Right lobe of liver (tissue), 4 donors: ENCODE results near the gene MFAP4.

Source experiments
- POLR2A ChIP-seq: fragments of 450-650 bp; IDR thresholded peaks from one replicate; pipeline ENCODE4 v1.6.1; 2017; ENCODE audit warnings: antibody characterized with exemption, mild to moderate bottlenecking
- TF ChIP-seq, protein P1 (sequence below), 4 donors: fragments of 200-600 bp in 3 of 4; fragments of 450-650 bp in 1 of 4; IDR thresholded peaks; one replicate each; pipeline versions ENCODE4 v1.5.1 to v1.8.0; 2016 to 2022; ENCODE audit warnings: antibody characterized with exemption in 4 of 4, mild to moderate bottlenecking in 2 of 4
- donor health status: DM: no; HTN: no; CAD: no.
- donor health status: DM: no; HTN: no; CAD: no.
- donor health status: DM: no; HTN: yes; CAD: no.

DNA sequence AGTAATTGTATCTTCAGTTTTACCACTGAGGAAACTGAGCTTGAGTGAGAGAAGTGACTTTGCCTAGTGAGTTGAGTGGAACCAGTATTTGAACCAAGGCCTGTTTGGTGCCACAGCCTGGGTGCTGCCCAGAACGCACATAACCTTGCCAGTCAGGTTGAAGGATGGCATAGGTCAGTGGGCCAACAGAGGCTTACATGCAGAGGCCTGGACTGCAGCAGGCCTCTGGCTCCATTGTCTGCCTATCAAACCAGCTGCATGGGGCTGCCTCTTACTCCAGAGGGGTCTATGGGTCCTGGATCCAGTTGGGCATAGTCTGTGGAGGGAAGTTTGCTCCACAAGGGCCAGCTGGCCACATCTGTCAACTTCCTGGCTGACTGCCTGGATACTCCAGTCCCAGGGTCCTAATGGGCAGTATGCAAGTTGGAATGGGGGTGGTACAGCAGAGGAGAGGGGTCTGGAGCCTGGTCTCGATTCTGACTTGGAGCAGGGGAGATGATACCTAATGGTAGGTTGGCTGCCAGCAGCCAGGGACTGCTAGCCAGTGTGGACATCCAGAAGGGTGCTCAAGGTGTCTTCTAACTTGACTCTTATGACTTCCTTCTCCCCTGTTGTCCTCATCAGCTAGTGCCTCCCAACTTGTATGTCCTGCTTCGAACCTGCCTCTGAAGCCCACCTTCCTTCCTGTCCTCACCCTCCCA lies 12.9 kb upstream of the MFAP4 start:
- TF ChIP-seq POLR2A: no peak
- TF ChIP-seq, protein P1, sequence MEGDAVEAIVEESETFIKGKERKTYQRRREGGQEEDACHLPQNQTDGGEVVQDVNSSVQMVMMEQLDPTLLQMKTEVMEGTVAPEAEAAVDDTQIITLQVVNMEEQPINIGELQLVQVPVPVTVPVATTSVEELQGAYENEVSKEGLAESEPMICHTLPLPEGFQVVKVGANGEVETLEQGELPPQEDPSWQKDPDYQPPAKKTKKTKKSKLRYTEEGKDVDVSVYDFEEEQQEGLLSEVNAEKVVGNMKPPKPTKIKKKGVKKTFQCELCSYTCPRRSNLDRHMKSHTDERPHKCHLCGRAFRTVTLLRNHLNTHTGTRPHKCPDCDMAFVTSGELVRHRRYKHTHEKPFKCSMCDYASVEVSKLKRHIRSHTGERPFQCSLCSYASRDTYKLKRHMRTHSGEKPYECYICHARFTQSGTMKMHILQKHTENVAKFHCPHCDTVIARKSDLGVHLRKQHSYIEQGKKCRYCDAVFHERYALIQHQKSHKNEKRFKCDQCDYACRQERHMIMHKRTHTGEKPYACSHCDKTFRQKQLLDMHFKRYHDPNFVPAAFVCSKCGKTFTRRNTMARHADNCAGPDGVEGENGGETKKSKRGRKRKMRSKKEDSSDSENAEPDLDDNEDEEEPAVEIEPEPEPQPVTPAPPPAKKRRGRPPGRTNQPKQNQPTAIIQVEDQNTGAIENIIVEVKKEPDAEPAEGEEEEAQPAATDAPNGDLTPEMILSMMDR (IDR thresholded peaks at IDR 0.05): no peak
